Amygdala (tissue), 56 donors: Measurements from ENCODE around the gene ART3.
A peak's percentile ranks its signal among the peaks of the same experiment; 100 is the strongest.

Experiments
- DNase-seq, 56 donors: peaks; one replicate each; lab custom pipeline; 2025; lab: John Stamatoyannopoulos, UW

Gene ART3

DNA sequence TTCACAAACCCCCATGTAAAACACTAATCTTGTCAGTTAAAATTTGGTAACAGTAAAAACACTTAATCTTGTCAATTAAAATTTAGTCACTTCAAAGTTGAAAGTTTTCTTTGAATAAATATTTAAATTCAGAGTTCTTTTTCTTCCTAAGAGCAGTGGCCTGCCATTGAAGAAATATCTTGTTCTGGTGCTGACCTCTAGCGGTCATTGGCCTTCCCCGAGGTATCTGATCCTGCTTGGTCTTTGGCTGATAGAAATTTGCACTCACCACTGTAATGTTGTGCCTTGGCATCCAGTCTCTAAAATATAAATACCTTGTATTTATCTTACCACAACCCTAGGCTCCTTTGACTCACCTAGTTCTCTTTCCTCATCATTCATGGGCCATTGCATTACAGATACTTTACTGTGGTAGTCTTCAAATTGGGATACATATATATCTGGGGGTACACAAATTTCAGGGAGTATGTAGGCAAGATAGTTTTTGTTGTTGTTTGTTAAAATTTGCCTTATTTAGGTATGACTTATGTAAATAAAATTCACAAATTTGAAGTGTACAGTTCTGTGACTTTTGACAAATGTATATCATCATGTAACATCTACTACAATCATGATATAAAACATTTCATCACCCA, 6.7 kb upstream of the ART3 start:
- DNase-seq = peak in 43 of 56 donors; percentile 1 to 83 (median 35)

DNA sequence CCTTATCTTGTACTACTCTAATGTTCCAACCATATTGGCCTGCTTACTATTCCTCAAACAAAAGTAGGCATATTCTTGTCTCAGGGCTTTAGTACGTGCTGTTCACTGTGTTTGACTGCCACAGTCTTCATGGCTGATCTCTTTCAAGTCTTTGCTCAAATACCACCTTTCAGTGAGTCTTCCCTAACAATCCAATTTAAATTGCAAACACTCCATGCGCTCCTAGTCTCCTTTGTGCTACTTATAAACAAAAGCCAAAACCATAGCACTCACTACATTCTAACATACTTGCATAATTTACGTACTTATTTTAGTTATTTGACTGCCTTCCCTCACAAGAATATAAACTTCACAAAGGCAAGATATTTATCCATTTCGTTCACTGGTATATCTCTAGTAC, 1.7 kb upstream of the ART3 start:
- DNase-seq = no peak

DNA sequence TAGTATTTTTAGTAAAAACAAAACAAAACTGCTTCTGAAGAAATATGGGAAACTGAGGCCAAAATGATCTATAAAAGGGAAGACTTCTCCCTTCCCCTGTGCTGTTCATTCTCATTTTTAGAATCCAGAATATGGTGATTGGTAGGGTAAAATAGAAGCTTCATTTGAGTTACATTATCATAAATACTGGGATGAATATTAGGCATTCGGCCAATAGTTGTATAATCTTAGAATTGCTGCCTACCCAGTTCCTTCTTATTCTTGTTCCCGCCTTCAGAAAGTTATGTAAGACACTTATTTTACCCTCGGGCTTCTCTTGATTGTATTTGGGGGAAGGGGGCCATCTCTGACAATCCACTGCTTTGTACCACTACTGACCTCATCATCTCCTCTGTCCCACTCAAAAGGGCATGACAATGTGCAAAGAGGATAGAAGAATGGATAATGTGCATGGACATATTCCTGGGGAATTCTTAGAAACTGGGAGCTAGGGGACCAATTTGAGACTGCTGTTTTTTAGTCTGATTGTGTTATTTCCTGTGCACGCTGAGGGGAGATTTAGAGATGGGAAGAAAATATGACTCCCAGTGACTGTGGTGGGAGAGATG, 588 bp downstream of the ART3 start:
- DNase-seq = peak in 3 of 56 donors; percentile 3 to 8 (median 5)

DNA sequence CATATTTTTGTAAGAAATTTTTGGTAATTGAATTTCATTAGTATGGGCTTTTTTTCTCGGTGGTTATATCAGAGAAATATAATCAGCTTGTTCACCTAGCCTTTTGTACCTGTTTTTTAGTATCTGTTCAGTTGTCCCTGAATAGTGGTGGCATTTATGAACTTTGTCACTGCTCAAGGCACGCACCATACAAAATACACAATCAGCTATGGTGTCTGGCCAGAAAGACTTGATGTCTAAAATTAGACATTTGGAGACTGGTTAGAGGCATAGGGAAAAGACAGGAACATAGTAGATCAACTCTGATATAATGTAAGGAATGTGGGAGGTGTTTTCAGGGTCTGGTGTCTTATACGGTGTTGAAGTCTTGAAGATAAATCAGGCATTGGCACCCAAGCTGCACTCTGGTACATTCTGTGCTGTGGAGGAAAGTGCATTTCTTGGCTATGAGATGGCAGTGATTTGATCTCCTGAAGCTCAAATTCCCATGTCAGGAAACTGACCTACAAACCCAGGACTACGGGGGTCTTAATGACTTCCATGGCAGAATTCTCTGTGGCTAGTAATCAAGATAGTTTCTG, 3.6 kb downstream of the ART3 start:
- DNase-seq = no peak

DNA sequence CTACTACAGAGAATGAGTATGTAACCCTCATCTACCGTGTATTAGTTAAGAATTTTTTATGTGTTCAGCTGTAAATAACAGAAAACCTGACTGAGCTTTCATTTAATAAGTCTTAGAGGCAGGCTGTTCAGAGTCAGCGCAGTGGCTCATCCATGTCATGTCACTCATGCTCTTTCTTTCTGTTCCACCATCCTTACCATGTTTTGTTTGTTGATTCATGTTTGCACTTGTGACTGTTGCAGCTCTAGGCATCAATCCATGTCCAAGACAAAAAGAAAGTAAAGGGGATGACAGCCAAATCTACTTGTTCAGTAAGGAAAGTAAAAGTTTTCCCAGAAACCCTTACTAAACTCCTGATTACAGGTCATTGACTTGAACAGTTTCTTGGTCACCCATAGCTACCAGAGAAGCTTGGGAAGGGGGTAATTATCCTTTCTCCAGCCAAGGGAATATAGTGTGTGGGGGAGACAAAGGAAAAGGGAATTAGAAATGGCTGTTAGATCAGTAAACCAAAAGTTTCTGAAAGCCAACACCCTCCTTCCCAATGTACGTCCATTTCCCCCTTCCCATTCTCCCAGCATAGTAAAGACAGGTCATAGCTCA, 9.0 kb downstream of the ART3 start:
- DNase-seq = no peak

DNA sequence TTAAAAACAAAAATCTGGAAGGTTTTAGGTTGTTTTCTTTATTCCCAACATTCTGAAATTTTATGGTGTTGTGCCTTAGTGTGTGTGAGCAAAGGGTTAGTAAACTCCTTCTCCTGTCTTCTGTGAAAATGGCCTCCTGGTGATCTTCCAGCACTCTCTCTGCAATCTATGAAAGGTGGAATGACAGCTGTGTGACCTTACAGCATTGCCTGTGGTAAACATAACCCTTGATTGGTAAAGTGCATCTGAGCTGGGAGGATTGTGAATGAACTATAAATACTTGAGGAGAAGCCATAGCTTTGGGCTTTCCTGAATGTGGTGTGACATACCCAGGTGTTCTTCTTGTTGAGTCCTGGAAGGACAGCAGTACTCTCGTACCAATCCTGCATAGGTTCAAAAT, 10.0 kb downstream of the ART3 start:
- no peak for DNase-seq

DNA sequence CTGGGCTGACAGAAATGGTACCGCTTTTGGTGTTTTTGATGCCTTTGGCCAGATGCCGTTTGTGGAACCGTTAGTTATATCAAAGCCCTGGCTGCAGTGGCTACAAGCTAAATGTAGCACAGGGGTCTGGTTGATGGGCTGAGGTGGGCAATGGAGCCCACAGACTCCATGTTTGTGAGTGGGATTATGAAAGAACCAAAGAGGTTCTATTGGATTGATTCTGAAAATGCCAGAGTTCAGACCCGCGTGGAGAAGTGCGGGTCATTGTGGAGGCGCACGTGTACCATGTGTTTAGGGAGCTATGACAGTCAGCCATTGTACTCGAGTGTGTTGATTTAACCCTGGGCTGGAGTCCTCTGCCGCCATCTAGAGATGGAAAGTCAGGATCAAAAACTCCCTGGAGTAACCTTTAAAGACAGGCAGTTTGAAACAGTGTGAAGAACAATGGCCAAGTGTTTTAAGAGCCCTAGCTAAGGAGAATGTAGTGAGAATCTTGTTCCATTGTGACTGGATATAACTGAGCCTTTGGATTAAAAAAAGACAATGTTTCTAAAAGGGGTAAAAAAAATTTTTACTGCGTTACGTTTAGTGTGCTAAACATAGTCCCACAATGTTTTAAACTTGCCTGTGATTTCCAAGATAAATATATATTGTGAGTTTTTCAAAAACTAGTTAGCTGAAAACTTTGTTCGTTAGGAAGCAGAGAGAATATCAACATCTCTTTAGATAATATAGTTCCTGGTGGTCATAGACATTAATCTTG, 12.7 kb downstream of the ART3 start:
- DNase-seq = peak in 51 of 56 donors; percentile 5 to 87 (median 47)

DNA sequence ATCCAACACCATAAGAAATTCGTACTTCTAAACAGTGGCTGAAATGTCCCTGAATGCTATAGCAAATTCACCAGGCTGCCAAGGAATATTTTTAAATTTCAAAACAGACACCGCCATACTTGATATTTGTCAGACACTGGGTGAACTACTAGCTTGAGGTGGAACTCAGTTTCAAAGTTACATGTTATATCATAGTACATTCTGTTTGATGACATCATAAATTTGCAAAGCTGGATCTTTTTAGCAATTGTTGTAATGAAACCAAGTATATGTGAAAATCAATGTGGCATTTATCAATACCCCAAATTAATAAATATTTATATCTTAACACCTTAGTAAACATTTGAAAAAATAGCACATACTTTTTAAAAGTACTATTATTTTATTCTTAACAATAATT, 14.2 kb downstream of the ART3 start:
- DNase-seq = no peak

DNA sequence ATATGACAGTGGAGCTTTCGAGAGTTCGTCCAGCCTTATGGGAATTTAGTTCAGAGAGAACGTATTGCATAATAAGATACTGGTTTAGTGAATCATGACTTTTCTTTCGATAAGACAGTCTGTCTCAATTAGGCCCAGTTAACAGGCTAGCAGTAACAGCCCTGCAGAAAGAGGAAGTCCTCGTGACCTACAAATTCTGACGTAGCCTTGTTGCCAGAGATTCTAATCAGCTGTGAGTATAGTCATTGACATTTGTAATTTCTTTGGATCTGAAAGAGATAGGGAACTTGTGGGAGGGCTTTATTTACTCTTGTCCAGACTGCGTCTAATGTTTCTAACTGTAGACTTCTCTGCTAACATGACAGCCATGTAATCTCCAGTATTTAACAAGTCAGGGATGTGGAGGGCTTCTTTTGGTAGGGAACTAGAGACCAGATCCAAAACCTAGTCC, 15.8 kb downstream of the ART3 start:
- peak in 3 of 56 donors; percentile 0 to 24 (median 1) for DNase-seq

DNA sequence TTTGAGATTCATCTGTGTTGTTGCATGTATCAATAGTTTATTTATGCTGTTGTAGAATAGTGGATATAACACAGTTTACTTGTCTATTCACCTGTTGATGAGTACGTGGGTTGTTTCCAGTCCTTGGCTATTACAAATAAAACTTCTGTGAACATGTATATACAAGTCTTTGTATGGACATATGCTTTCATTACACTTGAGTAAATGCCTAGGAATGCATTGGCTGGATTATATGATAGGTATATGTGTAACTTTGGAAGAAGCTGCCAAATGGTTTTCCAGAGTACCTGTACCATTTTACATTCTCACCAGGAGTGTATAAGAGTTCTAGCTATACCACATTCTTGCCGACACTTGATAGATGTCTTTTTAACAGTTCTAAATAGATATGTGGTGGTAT, 16.5 kb downstream of the ART3 start:
- DNase-seq = no peak

DNA sequence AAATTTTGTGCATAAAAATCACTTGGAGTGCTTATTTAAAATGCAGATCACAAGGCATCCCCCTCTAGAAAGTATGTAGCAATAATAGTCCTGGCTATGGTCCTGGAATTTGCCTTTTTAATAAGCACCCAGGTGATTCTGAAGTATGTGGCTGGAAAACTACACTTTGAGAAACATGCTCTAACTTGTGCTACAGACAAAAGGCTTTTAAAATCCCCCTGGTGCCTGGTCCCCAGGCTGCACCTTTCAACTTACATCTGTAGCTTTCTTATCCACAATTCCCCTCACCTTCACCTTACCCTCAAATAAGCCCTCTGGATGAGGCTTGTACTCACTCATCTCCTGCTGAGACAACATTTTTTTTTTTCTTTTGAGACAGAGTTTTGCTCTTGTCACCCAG, 21.1 kb downstream of the ART3 start:
- DNase-seq = no peak

DNA sequence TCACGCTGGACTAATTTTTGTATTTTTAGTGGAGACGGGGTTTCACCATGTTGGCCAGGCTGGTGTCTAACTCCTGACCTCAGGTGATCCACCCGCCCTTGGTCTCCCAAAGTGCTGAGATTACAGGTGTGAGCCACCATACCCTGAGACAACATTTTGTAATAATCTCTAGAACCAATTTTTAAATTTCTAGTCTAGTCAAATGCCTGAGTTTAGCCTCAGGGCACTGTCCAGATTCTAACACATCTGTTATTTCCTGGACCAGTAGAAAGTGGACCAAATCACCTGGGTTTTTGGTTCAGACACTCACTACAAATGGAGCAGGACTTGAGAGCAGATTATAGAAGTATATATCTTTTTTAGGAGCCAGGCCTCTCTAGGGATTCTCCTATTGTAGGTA, 21.6 kb downstream of the ART3 start:
- no peak for DNase-seq

DNA sequence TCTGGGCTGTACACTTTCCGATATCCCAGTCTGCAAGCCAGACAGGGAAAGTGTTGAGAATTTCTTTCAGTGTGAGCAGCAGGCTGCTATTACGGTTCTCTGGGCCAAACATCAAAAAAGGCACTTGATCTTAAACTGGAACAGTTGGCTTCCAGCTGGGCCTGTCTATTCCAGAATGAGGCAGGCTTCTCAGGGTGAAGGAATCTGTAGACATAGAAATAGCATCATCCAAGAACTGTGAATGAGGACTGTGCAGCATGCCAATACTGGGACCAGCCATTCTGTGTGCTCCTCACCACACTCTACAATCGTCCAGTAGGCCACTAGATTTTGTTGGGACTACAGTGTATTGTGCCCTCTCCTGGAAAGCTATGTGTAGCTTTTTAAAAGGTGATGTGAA, 31.1 kb downstream of the ART3 start:
- DNase-seq = peak in 20 of 56 donors; percentile 0 to 22 (median 4)

DNA sequence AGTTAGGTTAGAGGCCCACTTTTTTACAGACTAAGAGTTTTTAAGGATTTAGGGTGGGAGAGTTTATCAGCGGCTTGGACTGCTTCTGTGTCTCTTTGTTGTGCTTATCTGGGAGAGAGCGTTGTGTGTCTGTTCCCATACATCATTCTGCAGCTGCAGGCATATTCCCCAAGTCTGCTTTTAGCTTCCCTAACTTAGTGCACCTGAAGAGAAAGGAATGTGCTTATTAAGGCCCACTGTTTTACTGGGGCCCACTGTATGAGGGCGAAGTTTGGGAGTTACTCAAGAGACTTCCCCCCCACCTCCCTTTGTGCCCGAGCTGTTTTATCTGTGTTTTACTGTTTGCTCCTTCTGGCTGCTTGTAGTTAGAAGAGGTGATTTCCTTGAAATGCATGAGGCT, 31.9 kb downstream of the ART3 start:
- DNase-seq = no peak

DNA sequence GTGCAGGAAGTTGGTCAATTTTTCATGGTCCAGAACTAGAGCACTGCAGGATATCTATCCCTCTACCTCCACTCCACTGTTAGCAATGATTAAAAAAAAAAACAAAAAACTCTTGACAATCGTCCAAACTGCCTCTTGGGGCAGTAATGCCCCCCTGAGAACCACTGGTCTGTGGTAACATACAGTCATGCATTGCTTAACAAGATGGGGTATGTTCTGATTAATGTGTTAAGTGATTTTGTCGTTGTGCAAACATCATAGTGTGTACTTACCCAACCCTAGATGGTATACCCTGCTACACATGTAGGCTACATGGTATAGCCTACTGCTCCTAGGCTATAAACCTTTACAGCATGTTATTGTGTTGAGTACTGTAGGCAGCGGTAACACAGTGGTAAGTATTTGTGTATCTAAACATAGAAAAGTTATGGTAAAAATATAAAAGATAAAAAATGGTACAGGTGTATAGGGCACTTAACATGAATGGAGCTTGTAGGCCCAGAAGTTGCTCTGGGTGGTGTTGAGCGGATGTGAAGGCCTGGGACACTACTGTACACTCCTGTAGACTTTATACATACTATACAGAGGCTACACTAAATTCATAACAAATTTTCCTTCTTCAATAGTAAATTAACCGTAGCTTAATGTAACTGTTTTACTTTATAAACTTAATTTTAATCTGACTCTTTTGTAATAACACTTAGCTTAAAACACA, 34.1 kb downstream of the ART3 start:
- no peak for DNase-seq

DNA sequence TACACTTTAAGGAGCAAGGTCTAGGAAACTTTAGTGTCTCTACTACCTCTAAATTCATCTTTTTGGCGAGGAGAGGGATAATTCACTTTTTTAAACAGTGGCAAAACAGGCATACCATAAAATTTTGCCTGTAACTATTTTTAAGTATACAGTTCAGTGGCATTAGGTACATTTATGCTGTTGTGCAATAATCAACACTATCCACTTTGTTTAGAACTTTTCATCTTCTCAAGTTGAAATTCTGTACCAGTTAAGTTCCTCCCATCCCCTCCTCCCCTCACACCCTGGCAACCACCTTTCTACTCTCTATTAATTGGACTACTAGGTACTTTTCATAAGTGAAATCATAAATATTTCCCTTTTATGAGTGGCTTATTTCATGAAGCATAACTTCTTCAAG, 42.3 kb downstream of the ART3 start:
- DNase-seq = no peak

DNA sequence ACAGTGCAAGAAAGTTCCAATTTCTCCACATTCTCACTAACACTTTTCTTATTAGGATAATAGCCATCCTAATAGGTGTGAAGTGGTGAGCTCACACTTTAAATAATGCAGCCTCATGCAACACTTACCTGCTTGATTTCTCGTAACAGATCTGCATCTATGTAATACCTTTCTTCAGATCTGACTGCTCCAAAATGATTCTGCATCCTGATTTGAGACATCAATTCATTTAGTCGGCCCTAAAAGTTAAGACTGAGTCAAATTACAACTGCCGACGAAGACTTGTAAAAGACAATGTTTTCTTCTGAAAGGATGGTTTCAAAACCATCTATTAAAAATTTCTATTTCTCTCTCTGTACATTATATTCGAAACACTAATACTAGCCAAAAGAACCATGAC, 43.0 kb downstream of the ART3 start:
- no peak for DNase-seq

DNA sequence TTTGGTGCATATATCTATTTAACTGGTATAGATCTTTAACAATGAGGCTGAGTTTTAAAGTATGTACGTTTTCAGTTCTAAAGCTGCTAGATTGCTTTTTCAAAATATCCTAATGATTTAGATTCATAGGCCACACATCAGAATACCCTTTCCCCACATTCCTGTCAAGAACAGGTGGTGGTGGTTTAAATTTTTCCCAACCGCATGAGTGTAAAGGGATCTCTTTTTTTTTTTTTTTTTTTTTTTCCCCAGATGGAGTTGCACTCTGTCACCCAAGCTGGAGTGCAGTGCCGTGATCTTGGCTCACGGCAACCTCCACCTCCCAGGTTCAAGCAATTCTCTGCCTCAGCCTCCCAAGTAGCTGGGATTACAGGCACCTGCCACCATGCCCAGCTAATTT, 45.7 kb downstream of the ART3 start:
- DNase-seq = no peak

DNA sequence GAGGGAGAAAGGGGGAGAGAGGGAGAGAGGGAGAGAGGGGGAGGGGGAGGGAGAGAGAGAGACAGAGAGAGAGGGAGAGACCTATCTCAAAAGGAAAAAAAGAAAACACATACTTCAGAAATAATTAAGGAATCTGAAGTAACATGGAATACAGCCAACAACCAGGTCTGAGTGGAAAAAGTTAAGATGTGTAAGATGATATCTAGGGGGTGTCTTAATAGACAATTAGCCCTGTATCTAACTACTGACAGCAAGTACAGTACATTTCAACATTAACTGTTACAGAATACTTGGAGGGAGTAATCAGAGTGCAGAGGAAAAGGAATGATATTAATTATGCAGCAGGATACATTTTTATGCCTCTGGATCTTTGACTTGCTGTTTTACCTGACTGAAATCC, 51.3 kb downstream of the ART3 start:
- DNase-seq = no peak

DNA sequence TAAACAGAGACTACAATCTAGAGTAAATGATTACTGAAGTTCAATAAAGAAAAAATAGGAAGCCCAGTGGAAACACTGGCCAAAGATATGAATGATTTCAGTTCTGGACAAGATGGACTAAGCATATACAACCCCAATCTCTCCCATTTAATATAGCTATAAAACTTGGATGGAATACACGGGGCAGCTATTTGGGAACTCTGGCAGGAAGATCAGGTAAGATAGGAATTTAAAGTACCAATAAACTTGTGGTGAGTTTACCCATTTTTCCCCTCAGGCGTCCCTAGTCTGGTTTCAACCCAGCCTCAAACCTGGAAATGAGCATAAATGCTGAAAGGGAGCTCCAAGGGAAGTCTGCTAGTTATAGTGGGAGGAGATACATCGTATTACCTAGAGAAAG, 53.2 kb downstream of the ART3 start:
- no peak for DNase-seq
